Pancreas (tissue), 10 donors: Measurements from ENCODE around the gene VRK3. TPM values are rescaled to one million over a fixed set of nuclear protein-coding genes. Genes with fewer than 3 reads are reported as not detected.

Experiments
- ATAC-seq, 4 donors: fragments of 200-7000 bp; cut with Tn5 transposase; one replicate each; pipeline versions ENCODE4 v1.8.0 to v1.9.1; 2020; ENCODE audit warnings: mild to moderate bottlenecking in 4 of 4, moderate library complexity in 4 of 4
- DNase-seq, 6 donors: peaks; one replicate each; pipeline ENCODE4 v3.0.0-alpha.2; 2020
- FAIRE-seq: peaks from 2 replicates; lab custom pipeline; 2012; peaks lifted over from hg19 to GRCh38; lab: Jason Lieb, UNC
- H3K27ac ChIP-seq, 4 donors: fragments of 200-600 bp; sonication (generic); 1 replicate in 3 of 4; 2 replicates in 1 of 4; pipeline versions ENCODE4 v1.5.0 to v1.8.0; 2020
- H3K27me3 ChIP-seq, 4 donors: fragments of 200-600 bp; one replicate each; pipeline ENCODE4 v1.8.0; 2021
- H3K36me3 ChIP-seq, 3 donors: fragments of 200-600 bp; sonication (generic) in 1 of 3; one replicate each; pipeline versions ENCODE4 v1.5.0 to v1.8.0; 2020 to 2021
- H3K4me1 ChIP-seq, 3 donors: fragments of 200-600 bp; one replicate each; pipeline ENCODE4 v1.8.0; 2021
- H3K4me3 ChIP-seq, 4 donors: fragments of 200-600 bp; sonication (generic) in 2 of 4; one replicate each; pipeline versions ENCODE4 v1.5.0 to v1.8.0; 2020 to 2021
- H3K9me3 ChIP-seq, 4 donors: fragments of 200-600 bp; one replicate each; pipeline ENCODE4 v1.8.0; 2021
- WGBS, 2 donors: extraction: QIAGEN DNeasy Blood & Tissue Kit; methylation state at CpG; one replicate each; pipeline ENCODE4 v1.1.7; 2013; 5-methylcytosine and 5-hydroxymethylcytosine counted together
- intact Hi-C, 3 donors: fragments of 100-400 bp; cut with DNase I; formaldehyde crosslinking; loops; one replicate each; pipeline versions ENCODE4 v1.11.1 to v1.14.2; 2022
- polyA plus RNA-seq, 2 donors: library from polyadenylated mRNA; stranded (reverse); fragments of 200-250 nt; gene quantifications; one replicate each; pipeline ENCODE4 v1.2.3, GENCODE V29; 2013
- total RNA-seq, 6 donors: library from RNA; stranded (reverse); fragmentation: NEBNext Ultra II Directional in 4 of 6; extraction: Animal tissue kit (Norgen Biotek cat#: 25700) in 4 of 6; gene quantifications; one replicate each; pipeline versions ENCODE4 v1.2.1 to v1.2.4, GENCODE V29; 2021 to 2023
- TF ChIP-seq, protein P1 (sequence below), 4 donors: fragments of 200-600 bp; sonication (generic) in 3 of 4; IDR thresholded peaks; one replicate each; pipeline versions ENCODE4 v1.5.0 to v1.8.0; 2021; ENCODE audit warnings: antibody characterized with exemption in 4 of 4
- donor health status: healthy with polysubstance abuse.
- donor health status: DM: no; HTN: no; CAD: no; lungs with moderate emphysema.
- donor health status: DM: no; HTN: no; CAD: no.
- donor health status: control.
- donor health status: control.
- donor health status: Bipolar disorder and iron deficiency.
- donor health status: DM: yes; HTN: yes; CAD: no.
- donor health status: DM: no; HTN: no; CAD: no.
- donor health status: DM: no; HTN: no; CAD: no.
- donor health status: DM: yes; HTN: yes; CAD: no.

The VRK3 gene
- total and polyA plus RNA-seq, 8 donors, result 14.4 to 32.4 (median 17.9) TPM

DNA sequence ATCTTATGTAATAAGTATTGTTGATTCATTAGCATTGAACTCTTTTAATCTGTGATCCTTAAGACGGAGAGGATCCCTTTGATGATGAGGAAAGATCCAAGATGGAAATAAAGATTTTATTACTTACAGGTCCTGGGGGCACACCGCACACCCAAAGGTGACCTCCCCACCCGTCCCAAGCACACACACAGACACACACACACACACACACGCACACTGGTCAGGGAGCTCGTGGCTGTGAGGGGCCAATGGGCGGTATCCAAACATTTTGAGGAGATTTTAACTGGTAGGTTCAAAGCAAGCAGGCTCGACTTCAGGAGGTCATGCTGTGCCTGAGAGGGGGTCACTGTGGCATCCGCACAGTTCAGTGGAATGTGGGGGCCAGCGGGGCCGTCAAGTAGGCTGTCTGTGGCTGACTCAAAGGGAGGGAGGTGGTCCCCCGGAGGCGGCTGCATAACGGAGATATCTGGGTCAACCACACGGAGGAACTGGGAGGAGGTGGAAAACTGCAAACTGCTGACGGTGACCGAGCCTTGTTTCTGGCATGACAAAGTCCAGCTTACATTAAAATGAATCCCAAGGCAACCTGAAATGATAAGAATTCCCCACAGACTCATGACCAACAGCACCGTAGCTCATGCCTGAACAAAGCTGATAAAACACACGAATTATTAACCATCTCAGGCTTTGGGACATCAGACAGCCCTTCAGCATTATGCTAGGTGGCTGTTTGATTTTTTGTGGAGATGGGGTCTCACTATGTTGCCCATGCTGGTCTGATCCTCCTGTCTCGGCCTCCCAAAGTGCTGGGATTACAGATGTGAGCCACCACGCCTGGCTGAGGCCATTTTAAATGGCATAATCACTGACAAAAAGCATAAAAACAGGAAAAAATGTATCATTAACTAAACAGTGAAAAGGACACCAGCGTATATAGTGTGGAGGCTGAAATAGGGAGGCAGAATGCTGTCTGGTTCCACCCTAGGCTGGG lies 43.3 kb downstream of the VRK3 start:
- TF ChIP-seq, protein P1, sequence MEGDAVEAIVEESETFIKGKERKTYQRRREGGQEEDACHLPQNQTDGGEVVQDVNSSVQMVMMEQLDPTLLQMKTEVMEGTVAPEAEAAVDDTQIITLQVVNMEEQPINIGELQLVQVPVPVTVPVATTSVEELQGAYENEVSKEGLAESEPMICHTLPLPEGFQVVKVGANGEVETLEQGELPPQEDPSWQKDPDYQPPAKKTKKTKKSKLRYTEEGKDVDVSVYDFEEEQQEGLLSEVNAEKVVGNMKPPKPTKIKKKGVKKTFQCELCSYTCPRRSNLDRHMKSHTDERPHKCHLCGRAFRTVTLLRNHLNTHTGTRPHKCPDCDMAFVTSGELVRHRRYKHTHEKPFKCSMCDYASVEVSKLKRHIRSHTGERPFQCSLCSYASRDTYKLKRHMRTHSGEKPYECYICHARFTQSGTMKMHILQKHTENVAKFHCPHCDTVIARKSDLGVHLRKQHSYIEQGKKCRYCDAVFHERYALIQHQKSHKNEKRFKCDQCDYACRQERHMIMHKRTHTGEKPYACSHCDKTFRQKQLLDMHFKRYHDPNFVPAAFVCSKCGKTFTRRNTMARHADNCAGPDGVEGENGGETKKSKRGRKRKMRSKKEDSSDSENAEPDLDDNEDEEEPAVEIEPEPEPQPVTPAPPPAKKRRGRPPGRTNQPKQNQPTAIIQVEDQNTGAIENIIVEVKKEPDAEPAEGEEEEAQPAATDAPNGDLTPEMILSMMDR (IDR thresholded peaks at IDR 0.05), result no peak
- H3K27ac ChIP-seq, result peak overlapping the region in 2 of 4 donors; percentile 50 to 59
- ATAC-seq (peak in 3 of 4 donors; percentile 53 to 76 (median 62)), DNase-seq (peak in 1 of 6 donors; percentile 50), FAIRE-seq (no peak)
- H3K36me3 ChIP-seq, result peaks cover 0 to 6% (median 0%) of the 10 kb centered on the region in 3 donors
- intact Hi-C loops, result loop anchor here in 1 of 3 donors (5.0 kb wide), 1 partner anchor 45 kb away; no protein-coding TSS in a partner anchor
- no peaks in the 10 kb centered on the region for H3K27me3 ChIP-seq
- WGBS, 2 donors, result 43 to 47% methylated on average over 21 of the region's 21 CpGs
- H3K9me3 ChIP-seq, result no peaks in the 10 kb centered on the region
- no peak overlapping the region for H3K4me3 ChIP-seq
- H3K4me1 ChIP-seq, result peaks cover 0 to 9% (median 0%) of the 10 kb centered on the region in 3 donors

GRCh38 chr19:49978324-49978723 lies 46.8 kb downstream of the VRK3 start:
- no peak overlapping the region for H3K4me3 ChIP-seq
- no peak overlapping the region for H3K27ac ChIP-seq
- peaks cover 0 to 10% (median 0%) of the 10 kb centered on the region in 3 donors for H3K36me3 ChIP-seq
- peaks cover 0 to 9% (median 0%) of the 10 kb centered on the region in 3 donors for H3K4me1 ChIP-seq
- no peak for FAIRE-seq
- no peak for DNase-seq
- TF ChIP-seq, protein P1 (IDR thresholded peaks at IDR 0.05), result no peak
- H3K27me3 ChIP-seq, result no peaks in the 10 kb centered on the region
- no peak for ATAC-seq
- intact Hi-C loops, result no loop called here
- 84 to 85% methylated on average over 11 of the region's 11 CpGs for WGBS, 2 donors
- no peaks in the 10 kb centered on the region for H3K9me3 ChIP-seq

GRCh38 chr19:49977881-49978280 lies 47.3 kb downstream of the VRK3 start:
- FAIRE-seq (no peak), DNase-seq (no peak), ATAC-seq (no peak)
- Histone ChIP-seq H3K27me3 (no peaks in the 10 kb centered on the region), H3K9me3 (no peaks in the 10 kb centered on the region), H3K27ac (no peak overlapping the region), H3K4me1 (peaks cover 0 to 8% (median 0%) of the 10 kb centered on the region in 3 donors), H3K36me3 (peaks cover 0 to 10% (median 0%) of the 10 kb centered on the region in 3 donors), H3K4me3 (no peak overlapping the region)
- 87 to 89% methylated on average over 18 of the region's 18 CpGs for WGBS, 2 donors
- TF ChIP-seq, protein P1 (IDR thresholded peaks at IDR 0.05), result no peak
- intact Hi-C loops, result no loop called here

GRCh38 chr19:49977076-49977475 lies 48.1 kb downstream of the VRK3 start:
- peaks cover 0 to 10% (median 0%) of the 10 kb centered on the region in 3 donors for H3K36me3 ChIP-seq
- TF ChIP-seq, protein P1 (IDR thresholded peaks at IDR 0.05), result no peak
- no peak for ATAC-seq
- FAIRE-seq, result no peak
- H3K4me1 ChIP-seq, result peaks cover 0 to 4% (median under 1%) of the 10 kb centered on the region in 3 donors
- intact Hi-C loops, result no loop called here
- WGBS, 2 donors, result 82 to 86% methylated on average over 13 of the region's 13 CpGs
- no peak overlapping the region for H3K4me3 ChIP-seq
- no peak for DNase-seq
- H3K27me3 ChIP-seq, result no peaks in the 10 kb centered on the region
- H3K9me3 ChIP-seq, result no peaks in the 10 kb centered on the region
- H3K27ac ChIP-seq, result no peak overlapping the region
